Right forelimb (tissue), 1 donor: Measurements from ENCODE around the gene RASD1.

Source experiments
- DNase-seq: peaks from one replicate; pipeline ENCODE4 v3.0.0-alpha.2; 2018

Gene RASD1, protein sequence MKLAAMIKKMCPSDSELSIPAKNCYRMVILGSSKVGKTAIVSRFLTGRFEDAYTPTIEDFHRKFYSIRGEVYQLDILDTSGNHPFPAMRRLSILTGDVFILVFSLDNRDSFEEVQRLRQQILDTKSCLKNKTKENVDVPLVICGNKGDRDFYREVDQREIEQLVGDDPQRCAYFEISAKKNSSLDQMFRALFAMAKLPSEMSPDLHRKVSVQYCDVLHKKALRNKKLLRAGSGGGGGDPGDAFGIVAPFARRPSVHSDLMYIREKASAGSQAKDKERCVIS

DNA sequence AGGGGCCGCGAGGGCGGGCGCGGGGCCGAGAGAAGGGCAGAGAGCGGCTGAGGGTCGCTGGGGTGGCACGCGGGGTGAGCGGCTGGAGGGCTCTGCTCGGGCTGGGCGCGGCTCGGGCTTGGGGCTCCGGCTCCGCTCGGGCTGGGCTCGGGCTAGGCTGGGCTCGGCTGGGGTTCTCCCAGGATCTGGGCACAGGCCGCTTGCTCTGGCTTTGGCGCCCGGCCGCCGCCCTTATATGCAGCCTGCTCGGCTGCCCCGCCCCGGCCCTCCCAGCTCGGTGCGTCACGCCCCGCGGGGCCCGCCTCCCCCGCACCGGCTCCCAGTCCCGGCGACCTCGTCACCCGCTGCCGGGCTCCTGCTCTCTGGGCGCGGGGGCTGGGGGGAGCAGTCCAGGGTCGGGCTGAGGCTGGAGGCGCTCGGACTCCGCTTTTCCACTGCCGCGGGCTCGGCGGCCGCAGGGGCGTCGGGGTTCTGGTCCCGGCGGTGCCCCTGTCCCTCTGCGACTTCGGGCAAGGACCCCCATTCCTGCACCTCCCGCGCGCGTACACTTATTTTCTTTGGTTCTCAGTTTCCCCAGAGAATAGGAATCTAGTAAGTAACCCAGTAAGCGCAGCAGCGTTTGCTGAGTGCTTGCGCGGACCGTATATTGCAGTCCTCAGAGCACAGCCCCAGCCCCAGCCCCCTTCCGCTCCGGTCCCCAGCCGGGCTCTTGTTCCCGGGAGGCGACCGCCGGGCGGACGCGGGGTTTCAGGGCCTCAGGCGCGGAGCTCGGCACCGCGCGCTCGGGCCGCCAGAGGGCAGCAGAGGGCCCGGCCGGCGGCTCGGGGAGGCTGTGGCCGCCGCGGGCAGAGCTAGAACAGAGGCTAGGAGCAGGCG lies at the start of gene RASD1:
Gene RASD1 (minus strand): TSS at position 207 of the 876 bp plus-strand sequence. CDS start 214 bp downstream, outside the sequence.
- peak; percentile 90 for DNase-seq

DNA sequence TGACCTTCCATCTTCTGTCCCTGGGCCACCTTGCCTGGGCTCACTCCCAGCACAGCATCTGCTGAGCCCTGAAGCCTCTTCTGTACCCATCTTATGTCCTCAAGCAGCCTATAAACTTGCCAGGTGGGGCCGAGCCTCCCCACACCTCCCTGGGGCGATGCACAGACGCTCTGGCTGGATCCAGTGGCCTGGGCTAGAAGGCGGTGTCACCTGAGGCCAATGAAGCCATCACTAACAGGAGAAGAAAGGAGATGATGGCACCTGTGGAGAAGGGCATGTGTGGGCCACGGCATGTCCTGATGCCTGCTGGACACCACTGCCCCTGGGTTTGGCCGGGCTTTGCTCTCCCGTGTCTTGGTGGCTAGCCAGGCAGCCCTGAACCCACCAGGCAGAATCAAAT lies 49.8 kb upstream of the RASD1 start:
- DNase-seq: no peak

DNA sequence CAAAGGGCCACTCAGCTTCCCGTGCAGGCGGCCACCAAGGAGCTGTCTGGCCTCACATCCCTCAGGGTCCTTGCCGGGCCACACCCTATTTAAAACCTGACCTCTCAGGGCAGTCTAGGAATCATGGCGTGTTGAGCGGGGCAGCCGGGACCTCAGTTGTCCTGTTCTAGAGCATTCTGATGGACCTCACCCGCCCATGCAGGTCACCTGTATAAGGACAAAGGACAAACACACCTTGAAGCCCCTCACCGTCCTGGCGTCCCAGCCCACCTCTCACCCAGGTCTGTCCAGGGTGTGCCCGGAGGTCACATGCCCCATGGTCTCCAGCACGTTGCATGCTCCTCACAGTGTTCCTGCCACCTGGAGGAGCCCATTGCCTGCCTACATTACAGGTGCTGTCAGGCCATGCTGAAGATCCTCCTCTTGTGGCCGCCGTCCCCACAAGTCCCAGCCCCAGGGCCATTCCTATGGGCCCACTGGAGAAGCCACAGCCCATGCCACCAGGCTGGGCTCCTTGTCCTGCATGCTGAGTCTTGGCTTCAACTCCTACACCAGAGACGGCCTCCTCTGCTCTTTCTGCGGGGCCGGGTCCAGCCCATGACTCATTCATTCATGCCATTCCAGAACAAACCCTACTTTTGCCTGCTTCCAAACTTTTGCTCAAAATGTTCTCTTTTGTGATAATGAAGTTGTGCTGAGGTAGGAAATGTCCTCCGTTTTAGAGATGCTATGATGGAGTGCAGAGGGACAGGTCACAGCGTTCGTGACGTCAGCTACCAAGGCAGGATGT lies 49.0 kb upstream of the RASD1 start:
- DNase-seq: no peak

DNA sequence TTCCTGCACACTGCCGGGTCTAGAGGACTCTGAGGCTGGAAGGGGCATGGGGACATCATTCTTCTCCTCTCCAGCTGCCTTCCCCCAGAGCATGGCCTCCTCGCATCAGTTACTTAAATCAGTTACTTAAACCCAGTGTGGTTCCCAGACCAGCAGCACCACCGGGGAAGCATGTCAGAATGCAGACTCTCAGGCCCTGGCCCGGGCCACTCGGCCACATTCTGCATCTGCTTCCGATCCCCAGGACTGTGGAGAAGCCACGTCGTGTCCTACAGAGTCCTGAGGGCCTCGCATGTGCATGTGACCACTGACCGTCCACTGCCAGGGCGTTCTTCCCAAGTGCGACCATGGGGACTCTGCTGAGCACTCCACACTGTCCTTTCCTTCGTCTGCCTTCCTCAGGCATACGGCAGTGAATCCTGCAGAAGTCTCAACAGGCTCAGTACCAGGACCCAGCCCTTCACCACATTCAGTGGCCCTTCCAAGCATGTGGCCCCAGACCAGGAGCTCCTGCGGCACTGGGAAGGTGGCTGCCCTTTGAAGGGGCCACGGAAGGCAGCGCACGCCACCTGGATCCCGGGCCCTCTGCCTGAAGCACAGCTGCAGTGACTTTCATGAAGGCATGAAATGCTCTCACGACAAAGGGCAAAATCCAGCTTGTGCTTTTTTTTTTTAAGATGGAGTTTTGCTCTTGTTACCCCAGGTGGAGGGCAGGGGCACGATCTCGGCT lies 46.9 kb upstream of the RASD1 start:
- DNase-seq: no peak

DNA sequence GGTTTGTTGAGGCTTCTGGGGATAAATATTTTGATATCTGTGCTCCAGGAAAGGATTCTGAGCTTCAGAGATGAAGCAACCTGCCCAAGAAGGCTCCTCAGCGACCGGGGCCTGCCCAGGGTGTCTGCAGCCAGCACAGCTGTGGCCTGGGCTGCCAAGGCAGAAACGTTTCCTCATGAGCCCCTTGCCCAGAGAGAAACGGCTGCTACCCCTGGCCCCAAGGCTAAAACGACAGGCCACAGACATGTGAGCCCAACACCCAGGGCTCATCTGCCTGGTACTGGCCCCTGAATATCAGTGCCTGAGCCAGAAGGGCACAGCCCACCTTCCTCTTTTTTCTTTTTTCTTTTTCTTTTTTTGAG lies 45.4 kb upstream of the RASD1 start:
- no peak for DNase-seq

DNA sequence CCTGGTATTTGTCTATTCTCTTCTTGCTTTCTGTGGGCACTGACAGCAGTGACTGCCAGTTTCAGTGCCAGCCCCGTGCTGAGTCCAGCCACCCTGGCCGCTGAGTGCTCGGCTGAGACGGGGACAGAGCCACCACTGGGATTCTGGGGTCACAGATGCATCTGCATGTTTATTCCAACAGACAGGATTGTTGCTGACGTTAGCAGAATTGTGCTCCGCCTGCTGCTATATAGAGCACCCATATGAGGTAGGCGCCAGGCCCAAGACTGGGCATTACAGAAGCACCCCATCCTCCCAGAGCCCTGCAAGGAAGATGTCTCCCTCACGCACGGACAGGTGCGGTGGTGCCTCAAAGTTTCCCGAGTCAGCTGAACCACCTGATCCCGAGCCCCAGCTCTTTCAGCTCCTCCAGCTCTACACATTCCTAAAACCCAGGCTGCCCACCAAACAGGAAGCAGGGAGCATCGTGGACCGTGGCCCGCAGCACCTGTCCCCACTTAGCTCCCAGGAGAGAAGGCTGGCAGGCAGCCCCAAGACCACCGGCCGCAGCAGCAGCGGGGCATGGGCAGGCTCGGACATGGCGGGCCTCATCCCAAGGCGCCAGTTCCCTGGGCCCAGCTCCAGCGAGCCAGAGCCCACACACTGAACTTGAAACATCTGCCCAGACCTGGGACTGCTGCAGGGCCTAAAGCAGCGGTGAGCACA lies 44.9 kb upstream of the RASD1 start:
- DNase-seq: no peak

DNA sequence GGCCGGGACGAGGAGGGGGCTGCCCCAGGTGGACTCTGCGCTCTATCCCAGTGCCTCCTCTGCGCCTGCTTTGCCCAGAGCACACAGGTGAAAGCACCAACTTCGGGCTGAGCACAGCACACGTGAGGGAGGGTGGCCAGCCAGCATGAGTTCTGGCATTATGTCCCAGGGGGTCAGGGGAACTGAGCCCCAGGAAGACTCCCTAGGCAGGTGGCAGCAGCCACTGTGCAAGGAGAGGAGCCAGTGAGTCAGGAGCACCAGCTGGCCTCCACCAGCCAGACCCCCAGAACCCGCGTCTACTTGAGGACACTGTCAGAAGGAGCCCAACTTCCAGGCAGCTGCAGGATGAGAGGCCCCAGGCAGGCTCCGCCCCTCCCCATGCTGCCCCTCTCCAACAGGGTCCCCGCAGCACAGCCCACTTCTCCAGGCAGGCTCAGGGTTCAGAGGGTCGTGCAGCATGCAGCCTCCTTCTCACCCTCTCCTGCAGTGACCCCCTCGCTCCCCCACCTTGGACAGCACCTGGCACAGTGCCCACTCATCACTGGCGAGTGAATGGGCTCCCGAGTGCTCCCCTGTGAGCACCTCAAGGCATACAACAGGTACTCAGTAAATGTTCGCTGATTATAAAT lies 44.2 kb upstream of the RASD1 start:
- DNase-seq: no peak

DNA sequence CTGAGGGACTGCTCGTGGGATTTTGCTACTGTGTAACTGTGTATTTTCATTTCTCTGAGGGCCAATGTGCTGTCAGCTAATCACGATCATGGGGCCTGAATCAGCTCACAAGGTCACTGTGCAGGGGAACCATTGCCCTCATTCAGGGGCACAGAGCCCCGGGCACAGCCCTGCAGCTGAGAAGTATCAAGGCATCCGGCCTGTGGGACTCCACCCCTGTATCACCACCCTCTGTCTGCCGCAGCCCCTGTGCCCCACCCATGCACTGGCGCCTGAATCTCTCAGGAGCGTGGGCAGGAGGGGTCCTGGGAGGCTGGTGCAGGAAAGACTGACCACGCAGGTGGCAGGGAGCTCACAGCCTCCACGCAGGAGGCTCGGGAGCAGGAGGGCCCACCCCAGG lies 43.4 kb upstream of the RASD1 start:
- DNase-seq: no peak

DNA sequence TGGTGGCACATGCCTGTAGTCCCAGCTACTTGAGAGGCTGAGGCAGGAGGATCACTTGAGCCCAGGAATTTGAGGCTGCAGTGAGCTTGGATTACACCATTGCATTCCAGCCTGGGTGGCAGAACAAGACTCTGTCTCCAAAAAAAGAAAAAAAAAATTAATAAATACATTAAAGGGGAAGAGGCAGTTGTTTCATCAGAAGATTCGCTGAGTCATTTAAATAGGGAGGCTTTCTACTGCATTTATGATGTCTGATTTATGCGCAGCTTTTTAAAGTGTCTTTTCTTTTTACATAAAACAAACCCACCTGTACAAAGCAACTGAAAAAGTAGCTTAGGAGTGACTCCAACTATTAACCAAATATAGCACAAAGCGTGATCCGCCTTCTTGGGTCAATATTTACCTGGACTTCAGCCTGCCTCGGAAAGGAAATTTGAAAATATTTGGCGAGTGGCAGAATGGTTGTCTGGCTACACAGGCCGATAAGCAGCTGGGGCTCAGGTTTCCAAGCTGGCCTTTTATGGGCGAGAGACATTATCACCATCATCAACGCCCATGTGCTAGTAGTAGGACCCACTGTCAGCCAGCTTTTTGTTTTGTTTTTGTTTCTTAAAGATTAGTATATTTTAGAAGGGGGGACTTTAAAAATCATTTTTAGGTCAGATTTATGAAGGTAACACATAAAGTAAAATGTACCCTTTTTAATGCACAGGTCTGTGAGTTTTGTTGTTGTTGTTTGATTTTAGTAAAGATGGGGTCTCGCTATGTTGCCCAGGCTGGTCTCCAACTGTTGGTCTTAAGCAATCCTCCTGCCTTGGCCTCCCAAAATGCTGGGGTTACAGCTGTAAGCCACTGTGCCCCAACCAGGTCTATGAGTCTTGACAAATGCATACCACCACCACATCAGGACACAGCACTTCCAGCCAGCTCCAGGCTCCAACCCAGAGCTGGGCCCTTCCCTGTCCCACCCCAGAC lies 42.5 kb upstream of the RASD1 start:
- no peak for DNase-seq

DNA sequence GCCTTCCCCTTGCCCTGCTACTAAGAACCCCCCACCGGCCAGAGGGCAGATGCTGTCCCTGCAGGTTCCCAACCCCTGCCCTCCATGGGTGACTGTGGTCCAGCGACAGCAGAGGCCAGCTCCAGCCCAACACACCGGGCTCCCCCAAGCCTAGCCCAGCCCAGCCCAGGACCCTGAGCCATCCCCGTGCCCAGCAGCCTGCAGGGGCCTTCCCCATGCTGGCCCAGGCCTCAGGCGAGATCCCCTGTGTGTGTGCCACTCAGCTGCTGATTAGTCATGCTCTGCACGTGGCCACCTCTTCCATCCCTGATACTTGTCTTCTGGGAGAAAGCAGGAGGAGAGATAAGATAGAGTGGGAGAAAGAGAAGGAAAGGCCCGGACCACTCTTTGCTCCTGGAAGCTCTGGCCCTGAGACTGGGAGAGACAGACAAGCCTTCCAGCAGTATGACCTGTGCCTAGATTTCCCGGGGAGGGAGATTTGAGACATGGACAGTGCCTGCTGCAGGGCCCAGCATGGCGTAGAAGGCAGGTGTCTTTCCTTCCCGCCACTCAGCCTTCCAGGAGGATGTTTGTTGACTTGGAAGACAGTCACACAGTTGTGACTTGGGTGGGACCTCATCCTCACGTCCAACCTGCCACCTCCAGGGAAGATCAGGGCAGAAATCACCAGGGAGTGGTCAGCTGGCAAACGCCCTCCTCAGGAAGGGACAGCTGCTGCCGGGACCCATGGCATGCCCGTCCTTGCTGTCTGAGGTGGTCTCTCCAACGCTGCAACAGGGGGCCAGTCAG lies 41.3 kb upstream of the RASD1 start:
- no peak for DNase-seq

DNA sequence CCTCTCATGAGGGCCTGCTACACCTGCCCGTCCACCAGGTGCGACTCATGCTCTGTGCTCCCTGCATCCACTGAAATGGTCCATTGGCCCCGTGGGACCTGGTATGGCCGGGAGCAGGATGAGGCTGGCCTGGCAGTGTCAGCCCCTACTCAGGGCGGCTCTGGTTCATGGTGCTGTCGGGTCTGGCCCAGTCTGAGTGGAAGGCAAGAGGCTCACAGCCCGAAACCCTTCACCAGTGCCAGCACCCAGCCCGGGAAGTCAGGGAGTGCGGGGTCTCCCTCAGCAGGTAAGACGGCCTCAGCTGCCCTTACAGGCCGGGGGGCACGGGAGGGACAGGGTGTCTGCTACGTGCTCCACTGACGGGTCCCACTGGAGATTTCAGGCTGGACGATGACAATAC lies 40.5 kb upstream of the RASD1 start:
- DNase-seq: no peak

DNA sequence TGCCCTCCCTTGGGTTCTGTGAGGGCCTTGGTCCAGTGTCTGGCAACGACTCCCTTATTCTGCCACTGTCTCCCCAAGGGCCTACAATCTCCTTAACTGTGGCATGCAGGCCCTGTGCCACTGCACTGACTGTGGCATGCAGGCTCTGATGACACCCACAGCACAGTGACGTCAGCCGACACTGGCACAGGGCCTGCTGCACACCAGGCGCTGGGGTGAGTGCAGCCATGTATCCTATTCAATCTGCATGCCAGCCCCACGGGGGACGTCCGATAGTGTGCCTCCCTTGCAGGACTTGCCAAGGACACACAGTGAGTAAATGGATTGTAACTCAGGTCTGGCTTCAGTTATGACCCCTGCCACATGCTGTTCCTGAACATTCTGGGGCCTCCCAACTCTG lies 39.8 kb upstream of the RASD1 start:
- DNase-seq: no peak

DNA sequence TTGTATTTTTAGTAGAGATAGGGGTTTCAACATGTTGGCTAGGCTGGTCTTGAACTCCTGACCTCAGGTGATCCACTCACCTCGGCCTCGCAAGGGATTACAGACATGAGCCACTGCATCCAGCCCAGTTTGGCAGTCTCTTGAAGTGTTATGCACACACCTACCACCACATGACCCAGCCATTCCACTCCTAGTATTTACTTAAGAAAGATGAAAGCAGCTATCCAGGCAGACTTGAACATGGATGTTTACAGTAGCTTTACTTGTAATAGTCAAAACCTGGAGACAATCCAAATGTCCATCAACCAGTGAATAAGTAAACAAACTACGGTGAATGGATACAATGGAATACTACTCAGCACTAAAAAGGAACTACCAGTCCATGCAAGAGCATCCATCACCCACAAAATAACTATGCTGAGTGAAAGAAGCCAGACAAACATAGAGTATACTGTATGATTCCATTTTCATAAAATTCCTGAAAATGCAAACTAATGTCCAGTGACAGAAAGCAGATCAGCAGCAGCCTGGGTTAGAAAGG lies 37.8 kb upstream of the RASD1 start:
- no peak for DNase-seq

DNA sequence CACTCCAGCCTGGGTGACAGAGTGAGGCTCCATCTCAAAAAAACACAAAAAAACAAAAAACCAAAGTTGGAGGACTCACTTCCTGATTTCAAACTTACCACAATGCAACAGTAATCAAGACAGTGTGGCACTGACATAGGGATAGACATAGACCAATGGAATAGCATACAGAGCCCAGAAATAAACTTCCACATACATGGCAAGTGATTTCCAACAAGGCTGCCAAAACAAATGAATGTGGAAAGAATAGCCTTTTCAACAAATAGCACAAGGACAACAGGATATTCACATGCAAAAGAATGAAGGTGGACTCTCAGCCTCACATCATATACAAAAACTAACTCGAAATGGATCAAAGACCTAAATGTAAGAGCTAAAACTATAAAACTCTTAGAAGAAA lies 36.8 kb upstream of the RASD1 start:
- DNase-seq: no peak

DNA sequence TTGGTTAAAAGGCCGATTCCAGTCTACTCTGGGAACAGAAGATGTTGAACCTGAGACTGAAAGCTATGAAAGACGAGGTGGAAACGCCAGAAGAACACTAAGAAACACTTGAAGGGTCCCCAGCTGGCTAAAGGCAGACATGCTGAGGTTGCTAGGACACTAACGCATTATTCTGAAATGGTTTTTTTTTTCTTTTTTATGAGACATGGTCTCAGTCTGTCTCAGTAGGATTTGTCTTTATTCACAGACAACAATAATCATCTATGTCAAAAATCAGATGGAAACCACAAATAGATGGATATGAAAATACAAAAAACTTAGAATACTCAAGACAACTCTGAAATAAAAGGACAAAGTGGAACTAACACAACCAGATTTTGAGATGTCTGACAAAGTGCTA lies 35.0 kb upstream of the RASD1 start:
- no peak for DNase-seq

DNA sequence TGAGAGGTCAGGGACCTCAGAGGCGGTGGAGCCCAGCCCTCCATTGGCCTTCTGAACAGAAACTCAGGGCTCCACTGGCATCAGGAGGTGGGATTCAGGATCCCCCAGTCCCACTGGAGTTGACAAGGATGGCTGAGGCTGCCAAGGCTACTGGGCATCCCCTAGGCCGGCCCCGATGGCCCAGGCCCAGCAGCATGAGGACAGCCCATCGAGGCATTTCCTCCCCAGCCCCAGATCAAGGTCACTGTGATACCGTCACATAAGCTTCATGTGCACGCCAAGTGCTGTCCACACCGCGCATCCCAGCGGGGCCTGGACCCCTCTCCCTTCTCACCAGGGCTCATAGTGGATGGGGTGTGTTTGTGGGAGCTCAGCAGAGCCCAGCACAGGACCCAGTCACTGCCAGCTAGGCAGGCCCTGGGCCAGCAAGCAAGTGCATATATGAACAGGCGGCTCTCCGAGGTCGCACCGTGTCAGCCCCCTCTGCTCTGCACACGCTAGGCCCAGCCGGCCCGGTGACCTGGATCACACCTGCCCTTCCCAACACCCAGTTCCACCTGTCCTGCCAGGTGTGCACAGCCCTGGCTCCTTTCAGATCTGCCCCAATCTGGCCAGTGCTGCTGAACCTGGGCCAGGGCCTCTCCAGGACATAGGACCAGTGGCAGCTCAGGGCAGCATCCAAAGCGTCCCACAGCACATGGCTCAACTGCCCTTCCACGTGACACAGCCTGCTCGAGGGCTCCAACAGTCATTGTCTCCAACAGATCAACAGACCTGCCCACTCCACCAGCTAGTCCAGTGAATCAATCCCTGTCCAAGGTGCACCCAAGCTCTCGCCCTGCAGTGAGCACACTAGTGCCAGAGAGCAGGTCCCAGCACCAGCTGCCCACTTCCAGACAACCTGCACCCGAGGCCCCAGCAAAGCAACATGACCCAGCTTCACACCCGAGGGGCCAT lies 32.8 kb upstream of the RASD1 start:
- DNase-seq: no peak

DNA sequence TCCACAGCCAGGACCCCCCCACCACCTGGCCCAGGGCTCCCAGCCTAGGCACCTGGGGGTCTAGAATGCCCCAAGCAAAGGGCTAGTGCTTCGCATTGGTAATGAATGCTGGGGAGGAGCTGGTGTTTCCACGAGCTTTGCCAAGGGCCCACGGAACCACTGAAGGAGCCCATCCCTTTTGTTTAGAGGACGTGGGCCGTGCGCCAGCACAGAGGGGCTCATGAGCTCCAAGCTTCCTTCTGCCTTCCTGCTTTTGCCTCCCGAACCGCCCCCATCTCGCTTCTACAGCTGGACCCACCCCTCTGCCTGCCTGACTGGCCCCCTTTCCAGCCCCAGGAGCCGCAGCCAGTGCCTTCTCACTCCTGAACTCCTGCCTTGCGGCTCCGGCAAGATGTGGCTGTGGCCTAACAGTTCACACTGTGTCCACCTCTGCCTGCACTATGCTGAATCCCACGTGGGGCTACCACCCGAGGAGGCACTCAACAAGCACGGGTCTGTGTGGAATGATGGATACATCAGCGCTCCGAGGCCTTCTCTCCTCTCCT lies 31.8 kb upstream of the RASD1 start:
- no peak for DNase-seq

DNA sequence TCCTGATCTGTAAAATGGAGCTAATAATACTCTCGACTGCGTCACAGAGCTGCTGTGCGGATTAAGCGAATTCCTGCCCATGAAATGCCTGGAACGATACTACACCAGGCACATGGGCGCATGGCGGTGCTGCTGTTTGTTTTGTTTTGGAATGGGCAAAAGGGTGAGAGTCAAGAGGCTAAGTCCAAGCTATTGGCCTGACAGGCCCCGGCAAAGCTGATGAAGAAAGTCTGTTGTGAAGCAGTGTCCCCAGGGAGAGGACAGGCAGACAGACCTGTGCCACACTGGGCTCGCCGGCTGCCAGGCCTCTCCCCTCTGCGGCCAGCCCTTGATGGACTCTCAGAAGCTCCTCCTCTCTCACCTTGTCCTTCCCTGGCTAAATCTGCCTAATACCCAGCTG lies 31.3 kb upstream of the RASD1 start:
- no peak for DNase-seq
